GM12891 (cell line): ENCODE data around the gene WDR20.
"Not testable (repeated sequence)": the region's sequence is repeated elsewhere in the genome, so short reads cannot be mapped to it uniquely, and the experiment has no call there.

Experiments used
- DNase-seq: peaks from one replicate; pipeline ENCODE4 v3.0.0; 2011; ENCODE audit warnings: low spot score; ENCODE audit not compliant: insufficient read length
- FAIRE-seq: peaks from 2 replicates; lab custom pipeline; 2011; peaks lifted over from hg19 to GRCh38; lab: Jason Lieb, UNC
- PAX5 ChIP-seq: IDR thresholded peaks from 2 replicates; pipeline ENCODE4 v1.6.1; 2011; ENCODE audit warnings: low read length, moderate library complexity, mild to moderate bottlenecking; ENCODE audit not compliant: insufficient read depth, severe bottlenecking
- POLR2A ChIP-seq: IDR thresholded peaks from 2 replicates; pipeline ENCODE4 v1.6.1; 2011; ENCODE audit warnings: low read depth, low read length, control low read depth
- POLR2AphosphoS5 ChIP-seq: IDR thresholded peaks from 2 replicates; pipeline ENCODE4 v1.6.1; 2011; ENCODE audit warnings: low read depth, low read length, control low read depth
- POU2F2 ChIP-seq: IDR thresholded peaks from 2 replicates; pipeline ENCODE4 v1.6.1; 2011; ENCODE audit warnings: low read depth, mild to moderate bottlenecking, control low read depth, low read length, moderate library complexity
- SPI1 ChIP-seq: IDR thresholded peaks from 2 replicates; pipeline ENCODE4 v1.6.1; 2011; ENCODE audit warnings: low read depth, low read length, control low read depth
- TAF1 ChIP-seq: IDR thresholded peaks from 2 replicates; pipeline ENCODE4 v1.6.1; 2011; ENCODE audit warnings: low read depth, low read length, control low read depth

Gene WDR20

DNA sequence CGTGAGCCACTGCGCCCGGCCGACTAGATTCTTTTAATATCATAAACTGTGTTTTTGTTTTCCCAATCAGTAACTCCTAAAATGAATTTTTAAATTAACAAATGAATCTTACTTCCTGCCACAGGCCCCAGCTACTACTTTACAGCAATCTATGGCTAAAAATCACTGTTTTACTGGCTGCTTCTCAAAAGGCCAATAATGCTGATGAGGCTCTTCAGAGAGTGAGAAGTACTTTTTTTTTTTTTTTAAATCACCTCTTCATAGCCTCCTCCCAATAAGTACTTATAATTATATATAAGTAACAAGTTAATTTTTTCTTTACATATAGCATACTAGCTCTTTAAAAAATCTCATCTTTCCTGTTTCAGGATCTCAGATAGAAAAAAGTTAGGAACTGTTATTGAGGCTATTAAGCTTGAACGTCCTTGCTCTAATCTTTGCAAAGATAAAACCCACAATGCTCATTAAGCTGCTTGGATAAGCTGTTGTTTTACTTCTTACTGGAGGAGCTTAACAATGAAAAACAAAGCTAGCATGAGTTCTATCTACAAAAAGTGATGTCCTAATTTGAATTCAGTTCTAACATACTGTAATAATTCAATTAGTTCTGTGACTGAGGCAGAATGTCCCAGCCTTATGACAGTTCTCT is 12.8 kb upstream of the WDR20 start:
- no peak for DNase-seq
- TF ChIP-seq PAX5 (no peak), TAF1 (no peak), POLR2AphosphoS5 (no peak), POLR2A (no peak), SPI1 (no peak), POU2F2 (no peak)
- FAIRE-seq = no peak

DNA sequence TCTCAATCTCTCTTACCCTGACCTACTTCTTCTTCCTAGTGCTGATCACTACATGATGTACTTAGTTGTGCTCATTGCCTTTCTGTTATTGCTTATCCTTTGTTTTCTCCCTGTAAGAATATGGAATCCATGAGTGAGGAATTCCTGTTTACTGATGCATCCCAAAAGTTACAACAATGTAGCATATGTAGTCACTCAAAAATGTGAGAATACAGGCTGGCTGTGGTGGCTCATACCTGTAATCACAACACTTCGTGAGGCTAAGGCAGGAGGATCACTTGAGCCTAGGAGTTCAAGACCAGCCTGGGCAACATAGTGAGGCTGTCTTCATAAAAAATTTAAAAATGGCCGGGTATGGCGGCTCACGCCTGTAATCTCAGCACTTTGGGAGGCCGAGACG is 8.0 kb upstream of the WDR20 start:
- DNase-seq = no peak
- TF ChIP-seq SPI1 (no peak), POLR2AphosphoS5 (no peak), PAX5 (no peak), TAF1 (no peak), POU2F2 (no peak), POLR2A (no peak)
- FAIRE-seq = no peak

DNA sequence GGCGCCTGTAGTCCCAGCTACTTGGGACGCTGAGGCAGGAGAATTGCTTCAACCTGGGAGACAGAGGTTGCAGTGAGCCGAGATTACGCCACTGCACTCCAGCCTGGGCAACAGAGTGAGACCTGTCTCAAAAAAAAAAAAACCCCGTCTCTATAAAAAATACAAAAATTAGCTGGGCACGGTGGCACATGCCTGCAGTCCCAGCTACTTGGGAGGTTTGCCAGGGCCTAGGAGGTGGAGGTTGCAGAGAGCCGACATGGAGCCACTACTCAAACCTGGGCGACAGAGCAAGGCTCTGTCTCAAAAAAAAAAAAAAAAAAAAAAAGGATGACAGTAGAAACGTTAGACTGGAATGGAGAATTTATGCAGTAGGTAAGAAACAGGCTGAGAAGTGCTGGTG is 5.7 kb upstream of the WDR20 start:
- not testable (repeated sequence) for DNase-seq, FAIRE-seq

DNA sequence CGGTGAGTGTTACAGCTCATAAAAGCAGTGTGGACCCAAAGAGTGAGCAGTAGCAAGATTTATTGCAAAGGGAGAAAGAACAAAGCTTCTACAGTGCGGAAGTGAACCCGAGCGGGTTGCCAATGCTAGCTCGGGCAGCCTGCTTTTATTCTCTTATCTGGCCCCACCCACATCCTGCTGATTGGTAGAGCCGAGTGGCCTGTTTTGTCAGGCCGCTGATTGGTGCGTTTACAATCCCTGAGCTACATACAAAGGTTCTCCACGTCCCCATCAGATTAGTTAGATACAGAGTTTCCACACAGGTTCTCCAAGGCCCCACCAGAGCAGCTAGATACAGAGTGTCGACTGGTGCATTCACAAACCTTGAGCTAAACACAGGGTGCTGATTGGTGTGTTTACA is 5.0 kb upstream of the WDR20 start:
- not testable (repeated sequence) for DNase-seq, FAIRE-seq

DNA sequence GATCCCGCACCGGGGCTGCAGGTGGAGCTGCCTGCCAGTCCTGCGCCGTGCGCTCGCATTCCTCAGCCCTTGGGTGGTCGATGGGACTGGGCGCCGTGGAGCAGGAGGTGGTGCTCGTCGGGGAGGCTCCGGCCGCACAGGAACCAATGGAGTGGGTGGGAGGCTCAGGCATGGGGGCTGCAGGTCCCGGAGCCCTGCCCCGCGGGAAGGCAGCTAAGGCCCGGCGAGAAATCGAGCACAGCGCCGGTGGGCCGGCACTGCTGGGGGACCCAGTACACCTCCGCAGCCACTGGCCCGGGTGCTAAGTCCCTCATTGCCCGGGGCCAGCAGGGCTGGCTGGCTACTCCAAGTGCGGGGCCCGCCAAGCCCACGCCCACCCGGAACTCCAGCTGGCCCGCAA is 4.2 kb upstream of the WDR20 start:
- not testable (repeated sequence) for FAIRE-seq, DNase-seq

DNA sequence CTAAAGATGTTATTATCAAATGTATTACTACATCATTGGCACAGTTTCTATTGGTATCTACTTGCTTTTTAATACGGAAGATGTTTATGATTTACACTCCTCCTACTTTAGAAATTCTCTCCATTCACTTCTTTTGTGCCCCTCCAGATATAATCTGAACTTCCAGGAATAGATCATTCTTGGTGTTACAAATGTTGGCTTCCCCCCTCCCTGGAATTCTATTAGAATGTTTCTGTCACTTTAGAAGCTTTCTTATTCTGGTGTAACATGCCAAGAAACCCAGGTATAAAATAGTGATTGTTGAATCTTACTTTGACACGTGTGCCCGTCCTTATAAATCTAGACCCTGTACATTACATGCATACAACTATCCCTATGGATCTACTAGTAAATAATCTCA is 1.2 kb upstream of the WDR20 start:
- FAIRE-seq (no peak), DNase-seq (no peak)
- TF ChIP-seq SPI1 (no peak), POLR2AphosphoS5 (no peak), TAF1 (no peak), POU2F2 (no peak), PAX5 (no peak), POLR2A (no peak)

DNA sequence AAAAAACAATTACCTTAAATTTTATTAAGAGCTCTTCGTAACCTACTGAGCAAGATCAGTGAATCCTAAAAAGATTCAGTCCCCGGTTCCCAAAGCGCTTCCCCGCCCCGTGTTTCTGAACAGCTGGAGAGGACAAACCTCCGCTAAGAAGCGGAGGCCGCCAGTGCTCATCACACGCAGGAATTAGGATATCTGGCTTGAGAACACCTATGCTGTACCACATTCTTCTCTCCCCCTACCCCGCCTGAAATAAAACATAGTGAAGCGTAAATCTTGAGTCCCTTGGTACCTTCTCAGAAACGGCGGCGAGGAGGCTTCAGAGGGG is 774 bp upstream of the WDR20 start:
- no peak for FAIRE-seq
- no peak for DNase-seq
- TF ChIP-seq POLR2A (no peak), TAF1 (no peak), POU2F2 (no peak), POLR2AphosphoS5 (no peak)

DNA sequence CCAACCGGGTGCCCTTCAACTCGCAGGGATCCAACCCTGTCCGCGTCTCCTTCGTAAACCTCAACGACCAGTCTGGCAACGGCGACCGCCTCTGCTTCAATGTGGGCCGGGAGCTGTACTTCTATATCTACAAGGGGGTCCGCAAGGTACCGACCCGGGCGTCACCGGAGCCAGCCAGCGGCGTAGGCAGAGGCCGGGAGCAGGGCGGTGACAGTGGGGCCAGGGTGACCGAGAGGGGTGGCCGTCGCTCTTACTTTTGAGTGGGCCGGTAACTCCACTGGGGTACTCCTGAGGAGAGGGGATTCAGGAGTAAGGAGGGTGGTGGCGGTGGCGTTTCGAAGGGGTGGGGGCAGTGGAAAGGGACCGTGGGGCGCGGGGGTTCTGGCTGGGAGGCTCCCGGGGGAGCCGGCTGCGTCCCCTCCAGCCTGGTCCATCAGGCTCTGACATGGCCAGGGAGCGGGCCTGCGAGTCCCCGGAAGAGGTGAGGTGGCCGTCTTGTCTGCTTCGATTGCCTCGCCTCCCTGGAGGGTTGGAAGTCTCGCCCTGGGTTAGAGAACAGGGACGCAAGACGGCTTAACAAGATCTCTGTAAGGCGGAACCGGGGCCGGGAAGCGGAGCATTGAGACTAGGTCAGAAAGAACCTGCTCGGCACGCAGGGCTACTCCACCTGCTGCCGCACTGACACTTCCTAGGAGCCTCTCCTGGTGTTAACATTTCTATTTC is 491 bp downstream of the WDR20 start:
- FAIRE-seq (peak; percentile 55), DNase-seq (peak; percentile 16)
- TF ChIP-seq POLR2A = no peak
- TF ChIP-seq SPI1 = no peak
- no peak for TF ChIP-seq PAX5
- no peak for TF ChIP-seq TAF1
- TF ChIP-seq POU2F2 = no peak
- no peak for TF ChIP-seq POLR2AphosphoS5

DNA sequence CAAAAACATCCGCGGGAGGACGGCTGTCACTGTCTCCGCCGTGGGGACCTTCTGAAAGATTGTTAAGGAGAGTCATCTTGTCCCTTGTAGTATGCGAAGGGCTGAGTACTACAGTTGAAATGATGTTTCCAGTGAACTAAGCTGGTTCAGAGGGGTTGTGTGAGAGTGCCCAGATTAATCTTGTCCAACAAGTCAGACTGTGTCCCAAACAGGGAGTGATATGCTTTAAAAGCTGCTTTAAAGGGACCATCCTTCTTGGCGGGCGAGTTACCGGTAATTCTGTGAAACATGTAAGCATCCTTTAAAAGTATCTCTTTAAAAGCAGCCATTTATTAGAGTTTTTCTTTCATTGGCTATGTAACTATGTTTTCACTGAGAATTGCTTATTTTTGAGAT is 1.1 kb downstream of the WDR20 start:
- DNase-seq = no peak
- peak; percentile 16 for FAIRE-seq
- TF ChIP-seq TAF1 (no peak), SPI1 (no peak), PAX5 (no peak), POU2F2 (no peak), POLR2AphosphoS5 (no peak), POLR2A (no peak)

DNA sequence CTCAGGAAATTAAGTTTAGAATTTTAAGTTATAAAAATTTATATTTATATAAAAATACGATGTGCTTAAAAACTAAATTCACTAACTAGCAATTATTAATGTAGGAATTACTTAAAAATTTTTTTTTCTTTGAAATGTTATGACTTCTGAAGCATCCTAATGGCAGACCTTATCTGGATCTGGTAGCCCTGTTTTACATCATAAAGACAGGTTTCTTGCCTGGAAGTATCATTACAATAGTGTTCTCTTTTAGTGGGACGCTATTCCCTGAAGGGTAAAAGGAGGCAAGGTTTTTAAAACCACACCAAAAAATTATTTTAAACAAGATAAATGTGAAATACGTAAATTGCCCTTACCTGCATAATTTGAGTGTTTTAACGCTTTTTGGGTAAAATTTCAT is 2.1 kb downstream of the WDR20 start:
- no peak for FAIRE-seq
- no peak for TF ChIP-seq TAF1
- no peak for DNase-seq

DNA sequence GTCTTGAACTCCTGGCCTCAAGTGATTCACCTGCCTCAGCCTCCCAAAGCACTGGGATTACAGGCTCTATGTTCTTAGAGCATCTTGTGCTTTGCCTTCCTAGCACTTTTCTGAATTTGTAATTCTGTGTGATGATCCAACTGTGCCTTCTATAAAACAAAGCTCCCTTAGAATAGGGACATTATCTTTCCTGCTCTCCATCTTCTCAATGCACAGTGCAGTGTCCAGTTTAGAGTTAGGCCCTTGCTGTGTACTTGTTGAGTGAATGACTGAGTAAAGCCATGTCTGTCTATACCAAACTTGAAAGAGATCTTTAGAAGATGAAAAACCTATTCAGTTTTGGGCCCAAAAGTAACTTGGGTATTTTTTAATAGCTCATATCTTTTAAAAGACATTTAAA is 5.2 kb downstream of the WDR20 start:
- no peak for FAIRE-seq
- TF ChIP-seq POLR2AphosphoS5 (no peak), POU2F2 (no peak), PAX5 (no peak), TAF1 (no peak), SPI1 (no peak), POLR2A (no peak)
- no peak for DNase-seq
